IPS-18a (cell line): ENCODE data around the gene LDLR.
"Not testable (repeated sequence)": the region's sequence is repeated elsewhere in the genome, so short reads cannot be mapped to it uniquely, and the experiment has no call there.

Experiments used
- H3K27ac ChIP-seq: one replicate; pipeline ENCODE4 v1.5.1; 2013; ENCODE audit warnings: low read length
- H3K27me3 ChIP-seq: one replicate; pipeline ENCODE4 v1.6.1; 2013; ENCODE audit warnings: mild to moderate bottlenecking, low read length; ENCODE audit not compliant: control insufficient read depth, insufficient read depth
- H3K36me3 ChIP-seq: one replicate; pipeline ENCODE4 v1.6.1; 2013; ENCODE audit warnings: low read depth, low read length; ENCODE audit not compliant: control insufficient read depth
- H3K4me1 ChIP-seq: one replicate; pipeline ENCODE4 v1.6.1; 2013; ENCODE audit warnings: low read depth, low read length; ENCODE audit not compliant: control insufficient read depth
- H3K4me3 ChIP-seq: one replicate; pipeline ENCODE4 v1.5.1; 2013; ENCODE audit warnings: low read length
- H3K9ac ChIP-seq: one replicate; pipeline ENCODE4 v1.6.1; 2013; ENCODE audit warnings: mild to moderate bottlenecking, low read length, moderate library complexity
- H3K9me3 ChIP-seq: one replicate; pipeline ENCODE4 v1.6.1; 2013; ENCODE audit warnings: low read depth, low read length; ENCODE audit not compliant: control insufficient read depth

The LDLR gene

GRCh38 chr19:11078893-11079292, 10.4 kb upstream of the LDLR start:
- no peaks in the 10 kb centered on the region for H3K4me1 ChIP-seq
- no peaks in the 10 kb centered on the region for H3K27me3 ChIP-seq
- H3K4me3 ChIP-seq, result no peak overlapping the region
- no peaks in the 10 kb centered on the region for H3K9me3 ChIP-seq
- no peak overlapping the region for H3K9ac ChIP-seq
- no peak overlapping the region for H3K27ac ChIP-seq
- no peaks in the 10 kb centered on the region for H3K36me3 ChIP-seq

- Histone ChIP-seq H3K4me1 (no peaks in the 10 kb centered on the region), H3K9me3 (no peaks in the 10 kb centered on the region), H3K27me3 (no peaks in the 10 kb centered on the region), H3K36me3 (no peaks in the 10 kb centered on the region), H3K4me3 (no peak overlapping the region), H3K9ac (no peak overlapping the region), H3K27ac (no peak overlapping the region)
Observed at GRCh38 chr19:11079999-11080398, 9.3 kb upstream of the LDLR start.

- Histone ChIP-seq H3K4me1 (peaks cover 12% of the 10 kb centered on the region), H3K9ac (no peak overlapping the region), H3K4me3 (no peak overlapping the region), H3K36me3 (peaks cover 15% of the 10 kb centered on the region), H3K27me3 (no peaks in the 10 kb centered on the region), H3K27ac (peak overlapping the region; percentile 94), H3K9me3 (no peaks in the 10 kb centered on the region)
Observed at GRCh38 chr19:11087870-11088505, 1.3 kb upstream of the LDLR start.

GRCh38 chr19:11088506-11089253, 583 bp upstream of the LDLR start:
- peak overlapping the region; percentile 96 for H3K9ac ChIP-seq
- H3K9me3 ChIP-seq, result no peaks in the 10 kb centered on the region
- peaks cover 12% of the 10 kb centered on the region for H3K4me1 ChIP-seq

GRCh38 chr19:11090014-11090263, 676 bp downstream of the LDLR start:
- Histone ChIP-seq H3K9ac (peak overlapping the region; percentile 96), H3K4me3 (peak overlapping the region; percentile 99), H3K27ac (peak overlapping the region; percentile 94), H3K36me3 (peaks cover 28% of the 10 kb centered on the region), H3K4me1 (peaks cover 12% of the 10 kb centered on the region)
- H3K9me3 ChIP-seq, H3K27me3 ChIP-seq: not testable (repeated sequence)

More at GRCh38 chr19:11088506-11089253, 583 bp upstream of the LDLR start:
- Histone ChIP-seq H3K4me3 (peak overlapping the region; percentile 99), H3K36me3 (peaks cover 17% of the 10 kb centered on the region), H3K27me3 (no peaks in the 10 kb centered on the region), H3K27ac (peak overlapping the region; percentile 94)

GRCh38 chr19:11090264-11090996, 1.2 kb downstream of the LDLR start:
- Histone ChIP-seq H3K9me3 (no peaks in the 10 kb centered on the region), H3K4me1 (peaks cover 12% of the 10 kb centered on the region), H3K27ac (peak overlapping the region; percentile 94), H3K9ac (peak overlapping the region; percentile 96), H3K27me3 (no peaks in the 10 kb centered on the region), H3K36me3 (peaks cover 32% of the 10 kb centered on the region), H3K4me3 (peak overlapping the region; percentile 99)

GRCh38 chr19:11090997-11091702, 1.9 kb downstream of the LDLR start:
- H3K4me3 ChIP-seq, result peak overlapping the region; percentile 99
- peaks cover 39% of the 10 kb centered on the region for H3K36me3 ChIP-seq
- H3K4me1 ChIP-seq, result peaks cover 12% of the 10 kb centered on the region
- H3K9ac ChIP-seq, result peak overlapping the region; percentile 93
- no peaks in the 10 kb centered on the region for H3K9me3 ChIP-seq
- peak overlapping the region; percentile 78 for H3K27ac ChIP-seq
- H3K27me3 ChIP-seq, result no peaks in the 10 kb centered on the region

- Histone ChIP-seq H3K4me1 (peaks cover 12% of the 10 kb centered on the region), H3K27ac (peak overlapping the region; percentile 78), H3K36me3 (peaks cover 44% of the 10 kb centered on the region)
Observed at GRCh38 chr19:11091703-11092153, 2.5 kb downstream of the LDLR start.

GRCh38 chr19:11092181-11092538, 2.9 kb downstream of the LDLR start:
- peaks cover 12% of the 10 kb centered on the region for H3K4me1 ChIP-seq
- H3K27ac ChIP-seq, result no peak overlapping the region
- H3K4me3 ChIP-seq, result peak overlapping the region; percentile 99
- H3K27me3 ChIP-seq, result no peaks in the 10 kb centered on the region
- H3K36me3 ChIP-seq, result peaks cover 44% of the 10 kb centered on the region
- no peak overlapping the region for H3K9ac ChIP-seq
- no peaks in the 10 kb centered on the region for H3K9me3 ChIP-seq

More at GRCh38 chr19:11091703-11092153, 2.5 kb downstream of the LDLR start:
- no peaks in the 10 kb centered on the region for H3K9me3 ChIP-seq
- H3K9ac ChIP-seq, result peak overlapping the region; percentile 93
- H3K4me3 ChIP-seq, result peak overlapping the region; percentile 99
- H3K27me3 ChIP-seq, result no peaks in the 10 kb centered on the region

- Histone ChIP-seq H3K9ac (no peak overlapping the region), H3K27me3 (no peaks in the 10 kb centered on the region), H3K27ac (no peak overlapping the region), H3K4me1 (peaks cover 8% of the 10 kb centered on the region), H3K9me3 (no peaks in the 10 kb centered on the region), H3K36me3 (peaks cover 54% of the 10 kb centered on the region), H3K4me3 (no peak overlapping the region)
Observed at GRCh38 chr19:11093689-11094238, 4.5 kb downstream of the LDLR start.

- H3K4me3 ChIP-seq, result no peak overlapping the region
- H3K4me1 ChIP-seq, result peaks cover 4% of the 10 kb centered on the region
- H3K36me3 ChIP-seq, result peaks cover 61% of the 10 kb centered on the region
- no peak overlapping the region for H3K27ac ChIP-seq
- no peaks in the 10 kb centered on the region for H3K27me3 ChIP-seq
- H3K9ac ChIP-seq, result no peak overlapping the region
- no peaks in the 10 kb centered on the region for H3K9me3 ChIP-seq
Observed at GRCh38 chr19:11094520-11094894, 5.2 kb downstream of the LDLR start.
